Pons (tissue), 1 donor: ENCODE results near the gene SETD4.

Experiments
- DNase-seq: peaks from one replicate; pipeline ENCODE4 v3.0.0-alpha.2; 2016; ENCODE audit warnings: low spot score

Gene SETD4

GRCh38 chr21:36005879-36006400 is 54.4 kb downstream of the SETD4 start:
- DNase-seq = no peak

GRCh38 chr21:36005018-36005417 is 55.3 kb downstream of the SETD4 start:
- DNase-seq = no peak

GRCh38 chr21:36004441-36004840 is 55.9 kb downstream of the SETD4 start:
- DNase-seq = no peak

GRCh38 chr21:36003776-36004175 is 56.5 kb downstream of the SETD4 start:
- DNase-seq = no peak

- no peak for DNase-seq
These were observed 64.1 kb downstream of the SETD4 start for GRCh38 chr21:35996217-35996616.

GRCh38 chr21:35995522-35996088 is 64.7 kb downstream of the SETD4 start:
- no peak for DNase-seq

- no peak for DNase-seq
These were observed 65.7 kb downstream of the SETD4 start for GRCh38 chr21:35994613-35995012.

GRCh38 chr21:35993875-35994490 is 66.3 kb downstream of the SETD4 start:
- no peak for DNase-seq

- DNase-seq = no peak
These were observed 69.2 kb downstream of the SETD4 start for GRCh38 chr21:35991131-35991530.

GRCh38 chr21:35990609-35991008 is 69.7 kb downstream of the SETD4 start:
- no peak for DNase-seq

- DNase-seq = no peak
These were observed 71.1 kb downstream of the SETD4 start for GRCh38 chr21:35989138-35989735.

- DNase-seq = no peak
These were observed 71.7 kb downstream of the SETD4 start for GRCh38 chr21:35988416-35989137.

- DNase-seq = no peak
These were observed 72.9 kb downstream of the SETD4 start for GRCh38 chr21:35987475-35987874.

GRCh38 chr21:35984654-35985361 is 75.5 kb downstream of the SETD4 start:
- DNase-seq = no peak
